Thyroid gland (tissue), 4 donors: Measurements from ENCODE around the gene UROC1.

ENCODE experiments used
- CTCF ChIP-seq, 6 experiments: fragments of 200-600 bp in 3 of 6; fragments of 450-650 bp in 3 of 6; sonication (generic) in 3 of 6; IDR thresholded peaks; one replicate each; pipeline ENCODE4 v1.5.1; 2016 to 2019; ENCODE audit warnings: antibody characterized with exemption in 6 of 6, mild to moderate bottlenecking in 2 of 6, inconsistent platforms in 1 of 6, moderate library complexity in 1 of 6
- POLR2A ChIP-seq, 2 donors: fragments of 450-650 bp; IDR thresholded peaks; one replicate each; pipeline ENCODE4 v1.6.1; 2017; ENCODE audit warnings: antibody characterized with exemption in 2 of 2, mild to moderate bottlenecking in 2 of 2, moderate library complexity in 1 of 2

GRCh38 chr3:126530171-126531050 is 12.8 kb upstream of the UROC1 start:
- TF ChIP-seq CTCF (IDR thresholded peaks at IDR 0.05): no peak
- no peak for TF ChIP-seq POLR2A (IDR thresholded peaks at IDR 0.05)
